ENCODE results near the gene G3BP1. TPM values are rescaled to one million over a fixed set of nuclear protein-coding genes. Genes with fewer than 3 reads are reported as not detected.

The G3BP1 gene
- total RNA-seq, 4 donors from 2014 or later, result 35.4 to 88.6 (median 66.7) TPM

- TF ChIP-seq EP300 (IDR thresholded peaks at IDR 0.05; ENCODE audit: low read depth) (no peak), POLR2A (IDR thresholded peaks at IDR 0.05) (no peak)
- TF ChIP-seq, protein P1, sequence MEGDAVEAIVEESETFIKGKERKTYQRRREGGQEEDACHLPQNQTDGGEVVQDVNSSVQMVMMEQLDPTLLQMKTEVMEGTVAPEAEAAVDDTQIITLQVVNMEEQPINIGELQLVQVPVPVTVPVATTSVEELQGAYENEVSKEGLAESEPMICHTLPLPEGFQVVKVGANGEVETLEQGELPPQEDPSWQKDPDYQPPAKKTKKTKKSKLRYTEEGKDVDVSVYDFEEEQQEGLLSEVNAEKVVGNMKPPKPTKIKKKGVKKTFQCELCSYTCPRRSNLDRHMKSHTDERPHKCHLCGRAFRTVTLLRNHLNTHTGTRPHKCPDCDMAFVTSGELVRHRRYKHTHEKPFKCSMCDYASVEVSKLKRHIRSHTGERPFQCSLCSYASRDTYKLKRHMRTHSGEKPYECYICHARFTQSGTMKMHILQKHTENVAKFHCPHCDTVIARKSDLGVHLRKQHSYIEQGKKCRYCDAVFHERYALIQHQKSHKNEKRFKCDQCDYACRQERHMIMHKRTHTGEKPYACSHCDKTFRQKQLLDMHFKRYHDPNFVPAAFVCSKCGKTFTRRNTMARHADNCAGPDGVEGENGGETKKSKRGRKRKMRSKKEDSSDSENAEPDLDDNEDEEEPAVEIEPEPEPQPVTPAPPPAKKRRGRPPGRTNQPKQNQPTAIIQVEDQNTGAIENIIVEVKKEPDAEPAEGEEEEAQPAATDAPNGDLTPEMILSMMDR (IDR thresholded peaks at IDR 0.05), result no peak
- Histone ChIP-seq H3K27me3 (no peaks in the 10 kb centered on the region), H3K4me3 (no peak overlapping the region), H3K27ac (no peak overlapping the region), H3K4me1 (peaks cover 3 to 36% (median 10%) of the 10 kb centered on the region in 4 donors), H3K36me3 (peaks cover 0 to 5% (median 0%) of the 10 kb centered on the region in 4 donors), H3K9me3 (no peaks in the 10 kb centered on the region)
- no peak for DNase-seq
- in situ Hi-C loops (cut with MboI; ENCODE audit: low pct_ligation_motif_present in 1 of 4, low pct_unique_long_range_greater_than_20kb in 1 of 4, low sequenced_read_pairs in 3 of 4) (loop anchor here in 3 of 4 donors (5.0 to 25.0 kb wide), 5 partner anchors 79 to 306 kb away; partner anchors contain the start of gene SLC36A1 (in 1 of the 3)), intact Hi-C loops (cut with DNase I; ENCODE audit: low total_unique reads) (loop anchor here (10.0 kb wide), 1 partner anchor 299 kb away; the partner anchor contains the start of gene SLC36A1)
- 90 to 100% methylated on average over 1 of the region's 1 CpG for WGBS, 2 donors (ENCODE audit: low coverage in 1 of 2)
Observed at GRCh38 chr5:151743530-151743929, 28.2 kb upstream of the G3BP1 start.

DNA sequence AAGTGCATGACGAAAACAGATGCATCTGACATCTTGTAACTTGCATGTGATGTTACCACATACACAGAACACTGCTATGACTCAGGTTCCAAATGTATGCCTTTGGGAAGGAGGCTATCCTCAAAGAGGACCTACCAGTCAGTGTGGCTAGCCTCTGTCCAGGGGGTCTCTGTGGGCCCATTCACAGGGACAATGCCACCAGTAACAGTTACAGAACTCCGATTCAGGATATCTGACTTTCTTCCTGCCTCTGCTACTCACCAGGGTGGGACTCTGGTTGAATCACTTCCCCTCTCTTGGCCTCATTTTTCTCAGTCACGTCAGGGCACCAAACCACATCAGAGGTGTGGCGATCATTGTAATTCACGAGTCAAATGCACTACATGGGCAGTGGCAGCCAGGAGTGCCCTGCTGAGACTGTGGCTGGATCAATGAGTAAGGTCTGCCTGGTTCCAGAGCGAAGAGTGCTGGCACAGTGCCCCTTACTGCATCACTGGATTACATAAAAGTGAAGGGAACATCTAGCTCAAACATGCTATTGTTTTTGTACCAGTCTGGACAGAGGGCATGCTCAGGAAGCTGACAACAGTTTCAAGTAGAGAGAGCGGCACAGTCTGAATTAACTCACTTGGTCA lies 26.6 kb upstream of the G3BP1 start:
- no peaks in the 10 kb centered on the region for H3K9me3 ChIP-seq
- peak; percentile 29 for DNase-seq
- in situ Hi-C loops (cut with MboI; ENCODE audit: low pct_ligation_motif_present in 1 of 4, low pct_unique_long_range_greater_than_20kb in 1 of 4, low sequenced_read_pairs in 3 of 4), result loop anchor here in 3 of 4 donors (10.0 to 25.0 kb wide), 4 partner anchors 80 to 308 kb away; partner anchors contain the start of gene SLC36A1 (in 1 of the 3)
- H3K27ac ChIP-seq, result peak overlapping the region; percentile 7 to 57 (median 48)
- peaks cover 0 to 5% (median 0%) of the 10 kb centered on the region in 4 donors for H3K36me3 ChIP-seq
- peaks cover 3 to 41% (median 10%) of the 10 kb centered on the region in 4 donors for H3K4me1 ChIP-seq
- H3K27me3 ChIP-seq, result no peaks in the 10 kb centered on the region
- TF ChIP-seq EP300 (IDR thresholded peaks at IDR 0.05; ENCODE audit: low read depth) (no peak), POLR2A (IDR thresholded peaks at IDR 0.05) (no peak), POLR2AphosphoS5 (IDR thresholded peaks at IDR 0.05) (no peak)
- TF ChIP-seq, protein P1 (IDR thresholded peaks at IDR 0.05), result no peak
- intact Hi-C loops (cut with DNase I; ENCODE audit: low total_unique reads), result loop anchor here (10.0 kb wide), 1 partner anchor 300 kb away; the partner anchor contains the start of gene SLC36A1
- no peak overlapping the region for H3K4me3 ChIP-seq
- 76 to 91% methylated on average over 1 to 7 of the region's 7 CpGs for WGBS, 2 donors (ENCODE audit: low coverage in 1 of 2)

GRCh38 chr5:151750121-151750520 lies 21.6 kb upstream of the G3BP1 start:
- Histone ChIP-seq H3K4me1 (peaks cover 0 to 30% (median 5%) of the 10 kb centered on the region in 4 donors), H3K9me3 (no peaks in the 10 kb centered on the region), H3K4me3 (no peak overlapping the region), H3K27ac (peak overlapping the region; percentile 30 to 52 (median 44)), H3K36me3 (peaks cover 0 to 5% (median 0%) of the 10 kb centered on the region in 4 donors), H3K27me3 (no peaks in the 10 kb centered on the region)
- WGBS, 2 donors (ENCODE audit: low coverage in 1 of 2), result 97 to 100% methylated on average over 2 to 4 of the region's 4 CpGs
- TF ChIP-seq POLR2AphosphoS5 (IDR thresholded peaks at IDR 0.05), result no peak
- TF ChIP-seq, protein P1 (IDR thresholded peaks at IDR 0.05), result no peak
- no peak for TF ChIP-seq EP300 (IDR thresholded peaks at IDR 0.05; ENCODE audit: low read depth)
- TF ChIP-seq POLR2A (IDR thresholded peaks at IDR 0.05), result no peak
- in situ Hi-C loops (cut with MboI; ENCODE audit: low pct_ligation_motif_present in 1 of 4, low pct_unique_long_range_greater_than_20kb in 1 of 4, low sequenced_read_pairs in 3 of 4), result loop anchor here in 1 of 4 donors (25.0 kb wide), 1 partner anchor 288 kb away; no protein-coding TSS in a partner anchor
- intact Hi-C loops (cut with DNase I; ENCODE audit: low total_unique reads), result no loop called here
- DNase-seq, result no peak

DNA sequence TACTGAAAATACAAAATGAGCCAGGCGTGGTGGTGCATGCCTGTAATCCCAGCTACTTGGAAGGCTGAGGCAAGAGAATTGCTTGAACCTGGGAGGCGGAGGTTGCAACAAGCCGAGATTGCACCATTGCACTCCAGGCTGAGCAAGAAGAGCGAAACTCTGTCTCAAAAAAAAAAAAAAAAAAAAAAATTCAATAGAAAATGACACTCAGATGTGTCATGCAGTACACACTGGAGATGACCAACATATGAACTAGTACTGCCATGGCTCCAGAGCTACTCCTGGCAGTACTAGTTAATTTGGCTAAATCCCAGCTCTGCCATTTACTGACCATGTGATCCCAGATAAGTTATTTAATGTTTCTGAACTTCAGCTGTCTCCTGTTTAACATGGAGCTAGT lies 20.7 kb upstream of the G3BP1 start:
- H3K27me3 ChIP-seq, result no peaks in the 10 kb centered on the region
- peaks cover 0 to 2% (median 0%) of the 10 kb centered on the region in 4 donors for H3K36me3 ChIP-seq
- TF ChIP-seq POLR2A (IDR thresholded peaks at IDR 0.05) (no peak), EP300 (IDR thresholded peaks at IDR 0.05; ENCODE audit: low read depth) (no peak), POLR2AphosphoS5 (IDR thresholded peaks at IDR 0.05) (no peak)
- TF ChIP-seq, protein P1 (IDR thresholded peaks at IDR 0.05), result no peak
- in situ Hi-C loops (cut with MboI; ENCODE audit: low pct_ligation_motif_present in 1 of 4, low pct_unique_long_range_greater_than_20kb in 1 of 4, low sequenced_read_pairs in 3 of 4), result loop anchor here in 1 of 4 donors (25.0 kb wide), 1 partner anchor 289 kb away; no protein-coding TSS in a partner anchor
- intact Hi-C loops (cut with DNase I; ENCODE audit: low total_unique reads), result no loop called here
- H3K27ac ChIP-seq, result no peak overlapping the region
- no peaks in the 10 kb centered on the region for H3K9me3 ChIP-seq
- peaks cover 4 to 32% (median 11%) of the 10 kb centered on the region in 4 donors for H3K4me1 ChIP-seq
- DNase-seq, result no peak
- no peak overlapping the region for H3K4me3 ChIP-seq
- 60 to 96% methylated on average over 1 to 4 of the region's 4 CpGs for WGBS, 2 donors (ENCODE audit: low coverage in 1 of 2)
